ENCODE measurements around the gene RHCG.

RHCG gene

GRCh38 chr15:89515477-89515876 is 19.1 kb upstream of the RHCG start:
- no peak for TF ChIP-seq CTCF (IDR thresholded peaks at IDR 0.05; ENCODE audit: low read depth, low read length)
- DNase-seq (ENCODE audit: extremely low read depth, low read depth) = no peak

- no peak for TF ChIP-seq CTCF (IDR thresholded peaks at IDR 0.05; ENCODE audit: low read depth, low read length)
- DNase-seq (ENCODE audit: extremely low read depth, low read depth) = no peak
Measured at GRCh38 chr15:89514596-89515406, 18.4 kb upstream of the RHCG start.

- no peak for TF ChIP-seq CTCF (IDR thresholded peaks at IDR 0.05; ENCODE audit: low read depth, low read length)
- DNase-seq (ENCODE audit: extremely low read depth, low read depth) = no peak
Measured at GRCh38 chr15:89514186-89514585, 17.8 kb upstream of the RHCG start.

GRCh38 chr15:89513284-89513683 is 16.9 kb upstream of the RHCG start:
- DNase-seq (ENCODE audit: extremely low read depth, low read depth) = no peak
- TF ChIP-seq CTCF (IDR thresholded peaks at IDR 0.05; ENCODE audit: low read depth, low read length) = no peak

GRCh38 chr15:89512631-89513030 is 16.2 kb upstream of the RHCG start:
- no peak for DNase-seq (ENCODE audit: extremely low read depth, low read depth)

GRCh38 chr15:89506026-89506686 is 9.8 kb upstream of the RHCG start:
- no peak for DNase-seq (ENCODE audit: extremely low read depth, low read depth)
- no peak for TF ChIP-seq CTCF (IDR thresholded peaks at IDR 0.05; ENCODE audit: low read depth, low read length)

More at GRCh38 chr15:89512631-89513030, 16.2 kb upstream of the RHCG start:
- no peak for TF ChIP-seq CTCF (IDR thresholded peaks at IDR 0.05; ENCODE audit: low read depth, low read length)

GRCh38 chr15:89504166-89504565 is 7.8 kb upstream of the RHCG start:
- DNase-seq (ENCODE audit: extremely low read depth, low read depth) = no peak
- TF ChIP-seq CTCF (IDR thresholded peaks at IDR 0.05; ENCODE audit: low read depth, low read length) = no peak
